T-cell (primary cell): ENCODE measurements around the gene MIGA1. TPM values are rescaled to one million over a fixed set of nuclear protein-coding genes. Genes with fewer than 3 reads are reported as not detected.
A peak's percentile ranks its signal among the peaks of the same experiment; 100 is the strongest.

Source experiments
- ATAC-seq, 4 experiments: fragments of 200-7000 bp in 3 of 4; fragments of 150-1000 bp in 1 of 4; cut with Tn5 transposase; replicated peaks in 1 of 4; 1 replicate in 3 of 4; 2 replicates in 1 of 4; pipeline ENCODE4 v1.10.0; 2021; ENCODE audit warnings: moderate library complexity in 3 of 4, mild to moderate bottlenecking in 2 of 4, moderate number of reproducible peaks in 1 of 4
- CTCF ChIA-PET, 2 donors: fragments of 300-600 bp; sonication (Branson Sonifier 250); formaldehyde crosslinking; loops; one replicate each; lab custom pipeline; 2022; ENCODE audit warnings: antibody characterized with exemption in 2 of 2; lab: Charles Lee
- POLR2A ChIA-PET, 2 donors: fragments of 300-600 bp; sonication (Branson Sonifier 250); formaldehyde crosslinking; loops; one replicate each; lab custom pipeline; 2022; ENCODE audit warnings: antibody characterized with exemption in 2 of 2; lab: Charles Lee
- DNase-seq, 35 experiments: peaks; one replicate each; pipeline versions ENCODE4 v3.0.0 to v3.0.0-alpha.2; 2013 to 2023
- H3K27ac ChIP-seq: one replicate; pipeline ENCODE4 v1.5.1; 2013; ENCODE audit warnings: low read length
- H3K27me3 ChIP-seq, 2 experiments: replicated peaks in 1 of 2; 1 replicate in 1 of 2; 2 replicates in 1 of 2; pipeline versions ENCODE4 v1.6.1 to v1.7.0; 2013; ENCODE audit warnings: low read length in 1 of 2, mixed read lengths in 1 of 2; ENCODE audit not compliant: control insufficient read depth in 2 of 2, insufficient read depth in 2 of 2; ENCODE audit errors: extremely low read depth in 1 of 2
- H3K36me3 ChIP-seq, 2 donors: 1 replicate in 1 of 2; 2 replicates in 1 of 2; pipeline versions ENCODE4 v1.6.1 to v1.7.0; 2013; ENCODE audit warnings: low read length in 1 of 2; ENCODE audit not compliant: control insufficient read depth in 2 of 2, insufficient read depth in 1 of 2; ENCODE audit errors: extremely low read depth in 1 of 2
- H3K4me1 ChIP-seq, 2 experiments: 1 replicate in 1 of 2; 2 replicates in 1 of 2; pipeline versions ENCODE4 v1.6.1 to v1.7.0; 2013; ENCODE audit warnings: low read length in 2 of 2, mixed read lengths in 1 of 2; ENCODE audit not compliant: insufficient read depth in 2 of 2, control insufficient read depth in 1 of 2; ENCODE audit errors: extremely low read depth in 1 of 2
- H3K4me3 ChIP-seq, 2 donors: 1 replicate in 1 of 2; 2 replicates in 1 of 2; pipeline versions ENCODE4 v1.5.1 to v1.7.0; 2013; ENCODE audit warnings: mild to moderate bottlenecking in 2 of 2, low read length in 1 of 2, moderate library complexity in 1 of 2; ENCODE audit not compliant: control insufficient read depth in 1 of 2; ENCODE audit errors: extremely low read depth in 1 of 2
- H3K9me3 ChIP-seq: 2 replicates; pipeline ENCODE4 v1.7.0; 2013
- H3K27ac Mint-ChIP-seq, 2 donors: one replicate each; pipeline ENCODE4 v1.8.0; 2020 to 2021; ENCODE audit warnings: mild to moderate bottlenecking in 2 of 2, mixed read lengths in 2 of 2
- H3K27me3 Mint-ChIP-seq, 2 donors: one replicate each; pipeline ENCODE4 v1.8.0; 2021 to 2022; ENCODE audit warnings: mixed read lengths in 2 of 2
- H3K36me3 Mint-ChIP-seq: one replicate; pipeline ENCODE4 v1.8.0; 2021; ENCODE audit warnings: mixed read lengths
- H3K4me1 Mint-ChIP-seq, 3 donors: one replicate each; pipeline ENCODE4 v1.8.0; 2020 to 2022; ENCODE audit warnings: mixed read lengths in 3 of 3, mild to moderate bottlenecking in 1 of 3
- H3K4me3 Mint-ChIP-seq, 3 donors: one replicate each; pipeline ENCODE4 v1.8.0; 2020 to 2022; ENCODE audit warnings: mild to moderate bottlenecking in 3 of 3, mixed read lengths in 3 of 3, moderate library complexity in 3 of 3
- H3K9me3 Mint-ChIP-seq, 3 donors: one replicate each; pipeline ENCODE4 v1.8.0; 2020 to 2022; ENCODE audit warnings: mixed read lengths in 3 of 3
- WGBS: methylation state at CpG from one replicate; pipeline ENCODE4 v1.1.5; 2013; ENCODE audit warnings: missing lambda C conversion rate; ENCODE audit not compliant: insufficient coverage; 5-methylcytosine and 5-hydroxymethylcytosine counted together
- total RNA-seq, 35 experiments: library from RNA in 6 of 35; stranded (reverse) in 6 of 35; fragments of 120-200 nt in 1 of 35; gene quantifications; one replicate each; pipeline versions ENCODE4 v1.2.1 to v1.2.4 and lab custom pipeline; 2013 to 2026

The MIGA1 gene
- total RNA-seq, 5 donors from 2014 or later (not counting 1 experiment from before 2014, with no cell fraction given) = 14.9 to 17.7 (median 16.1) TPM

- Histone ChIP-seq H3K36me3 (no peaks in the 10 kb centered on the region), H3K9me3 (no peaks in the 10 kb centered on the region), H3K4me3 (no peak overlapping the region), H3K27ac (no peak overlapping the region), H3K4me1 (peaks cover 2 to 3% of the 10 kb centered on the region in 2 experiments), H3K27me3 (peaks cover 0 to 10% of the 10 kb centered on the region in 2 experiments)
- peaks cover 11 to 13% of the 10 kb centered on the region in 2 donors for H3K27me3 Mint-ChIP-seq
- ChIA-PET CTCF (no interaction called here), POLR2A (interaction anchor here in 1 of 2 donors (0.5 kb wide), 1 partner anchor 63 kb away, joined by 6 read pairs; no protein-coding TSS in a partner anchor)
- H3K4me3 Mint-ChIP-seq = no peak overlapping the region
- H3K9me3 Mint-ChIP-seq = no peaks in the 10 kb centered on the region
- H3K4me1 Mint-ChIP-seq = peaks cover 7 to 13% (median 11%) of the 10 kb centered on the region in 3 donors
- WGBS = no CpG with 5 or more reads among the region's 2 CpGs
- no peak for DNase-seq
- H3K27ac Mint-ChIP-seq = no peak overlapping the region
- peaks cover 24% of the 10 kb centered on the region for H3K36me3 Mint-ChIP-seq
- no peak for ATAC-seq
Measured at GRCh38 chr1:77882411-77882810, 103.0 kb downstream of the MIGA1 start.

GRCh38 chr1:77888081-77888780 lies 108.8 kb downstream of the MIGA1 start, which contains the start of gene NEXN:
Gene NEXN (plus strand): TSS chr1:77888624. CDS start chr1:77916107, 27,483 bp downstream.
- no peak within 1 kb of the TSS for H3K27ac ChIP-seq
- peaks cover 6 to 20% (median 15%) of the 10 kb centered on the region in 3 donors for H3K4me1 Mint-ChIP-seq
- no peak within 1 kb of the TSS for H3K27ac Mint-ChIP-seq
- ATAC-seq (peak in 3 of 4 experiments; percentile 16 to 48 (median 25)), DNase-seq (peak in 3 of 35 experiments; percentile 0 to 10 (median 3))
- ChIA-PET CTCF (no interaction called here), POLR2A (no interaction called here)
- H3K36me3 Mint-ChIP-seq = peaks cover 22% of the 10 kb centered on the region
- H3K4me3 ChIP-seq = peak within 1 kb of the TSS; percentile 34 to 71
- no peaks in the 10 kb centered on the region for H3K36me3 ChIP-seq
- no peaks in the 10 kb centered on the region for H3K9me3 ChIP-seq
- H3K9me3 Mint-ChIP-seq = no peaks in the 10 kb centered on the region
- H3K27me3 Mint-ChIP-seq = peaks cover 17 to 22% of the 10 kb centered on the region in 2 donors
- H3K4me3 Mint-ChIP-seq = peak within 1 kb of the TSS; percentile 59 to 67 (median 67)
- H3K27me3 ChIP-seq = peaks cover 0 to 22% of the 10 kb centered on the region in 2 experiments
- WGBS = 10% methylated on average over 17 of the region's 36 CpGs
- H3K4me1 ChIP-seq = peaks cover 5 to 13% of the 10 kb centered on the region in 2 experiments

- Histone ChIP-seq H3K9me3 (no peaks in the 10 kb centered on the region), H3K36me3 (no peaks in the 10 kb centered on the region), H3K27me3 (peaks cover 0 to 22% of the 10 kb centered on the region in 2 experiments), H3K4me3 (peak overlapping the region; percentile 34 to 71), H3K27ac (no peak overlapping the region), H3K4me1 (peaks cover 5 to 13% of the 10 kb centered on the region in 2 experiments)
- Mint-ChIP-seq H3K4me3 (peak overlapping the region; percentile 59 to 67 (median 67)), H3K27me3 (peaks cover 17 to 22% of the 10 kb centered on the region in 2 donors), H3K27ac (no peak overlapping the region), H3K9me3 (no peaks in the 10 kb centered on the region), H3K4me1 (peaks cover 6 to 20% (median 15%) of the 10 kb centered on the region in 3 donors), H3K36me3 (peaks cover 23% of the 10 kb centered on the region)
- ATAC-seq (peak; percentile 48 to 69 (median 58)), DNase-seq (peak in 12 of 35 experiments; percentile 0 to 21 (median 4))
- ChIA-PET CTCF (no interaction called here), POLR2A (no interaction called here)
- 6% methylated on average over 34 of the region's 46 CpGs for WGBS
Measured at GRCh38 chr1:77888781-77889642, 109.6 kb downstream of the MIGA1 start.

GRCh38 chr1:77889671-77890070 lies 110.2 kb downstream of the MIGA1 start:
- peaks cover 6 to 20% (median 15%) of the 10 kb centered on the region in 3 donors for H3K4me1 Mint-ChIP-seq

GRCh38 chr1:77891200-77891599 lies 111.8 kb downstream of the MIGA1 start:
- Mint-ChIP-seq H3K9me3 (no peaks in the 10 kb centered on the region), H3K4me1 (peaks cover 6 to 20% (median 15%) of the 10 kb centered on the region in 3 donors), H3K27me3 (peaks cover 11 to 17% of the 10 kb centered on the region in 2 donors), H3K36me3 (peaks cover 13% of the 10 kb centered on the region), H3K4me3 (no peak overlapping the region), H3K27ac (no peak overlapping the region)
- Histone ChIP-seq H3K4me3 (no peak overlapping the region), H3K27me3 (peaks cover 0 to 23% of the 10 kb centered on the region in 2 experiments), H3K27ac (no peak overlapping the region), H3K36me3 (no peaks in the 10 kb centered on the region), H3K9me3 (no peaks in the 10 kb centered on the region), H3K4me1 (peaks cover 5 to 13% of the 10 kb centered on the region in 2 experiments)
- no peak for ATAC-seq
- ChIA-PET CTCF (no interaction called here), POLR2A (no interaction called here)
- WGBS = no CpG with 5 or more reads among the region's 1 CpG
- DNase-seq = no peak

More at GRCh38 chr1:77889671-77890070, 110.2 kb downstream of the MIGA1 start:
- no peak overlapping the region for H3K27ac ChIP-seq
- ChIA-PET POLR2A (no interaction called here), CTCF (no interaction called here)
- WGBS = no CpG with 5 or more reads among the region's 7 CpGs
- H3K36me3 ChIP-seq = no peaks in the 10 kb centered on the region
- Mint-ChIP-seq H3K27me3 (peaks cover 17 to 22% of the 10 kb centered on the region in 2 donors), H3K27ac (no peak overlapping the region), H3K4me3 (peak overlapping the region in 1 of 3 donors; percentile 59), H3K36me3 (peaks cover 19% of the 10 kb centered on the region), H3K9me3 (no peaks in the 10 kb centered on the region)
- ATAC-seq (no peak), DNase-seq (no peak)
- peaks cover 5 to 13% of the 10 kb centered on the region in 2 experiments for H3K4me1 ChIP-seq
- no peaks in the 10 kb centered on the region for H3K9me3 ChIP-seq
- peaks cover 0 to 23% of the 10 kb centered on the region in 2 experiments for H3K27me3 ChIP-seq
- H3K4me3 ChIP-seq = no peak overlapping the region
